Smooth muscle cell (in vitro differentiated cells): Measurements from ENCODE around the gene SLAIN2. TPM values are rescaled to one million over a fixed set of nuclear protein-coding genes. Genes with fewer than 3 reads are reported as not detected.

Experiments used
- DNase-seq: peaks from one replicate; lab custom pipeline; 2025; ENCODE audit not compliant: unreplicated experiment; lab: John Stamatoyannopoulos, UW
- H2AFZ ChIP-seq: fragments of 200-600 bp; sonication (generic); 2 replicates; pipeline ENCODE4 v1.6.0; 2016; ENCODE audit warnings: antibody characterized with exemption, low read depth, mild to moderate bottlenecking
- H3F3A ChIP-seq: fragments of 200-600 bp; sonication (generic); 2 replicates; pipeline ENCODE4 v1.6.0; 2017; ENCODE audit warnings: antibody characterized with exemption, low read depth
- H3K27ac ChIP-seq: fragments of 200-600 bp; sonication (generic); 2 replicates; pipeline ENCODE4 v1.5.1; 2016; ENCODE audit warnings: low read depth, mild to moderate bottlenecking
- H3K27me3 ChIP-seq: fragments of 200-600 bp; sonication (generic); 2 replicates; pipeline ENCODE4 v1.6.1; 2016; ENCODE audit warnings: low read depth, mild to moderate bottlenecking
- H3K36me3 ChIP-seq: fragments of 200-600 bp; sonication (generic); 2 replicates; pipeline ENCODE4 v1.5.1; 2016; ENCODE audit warnings: low read depth
- H3K4me1 ChIP-seq: fragments of 200-600 bp; sonication (generic); 2 replicates; pipeline ENCODE4 v1.5.1; 2016; ENCODE audit warnings: low read depth
- H3K4me2 ChIP-seq: fragments of 200-600 bp; sonication (generic); 2 replicates; pipeline ENCODE4 v1.6.0; 2016; ENCODE audit warnings: mild to moderate bottlenecking
- H3K4me3 ChIP-seq: fragments of 200-600 bp; sonication (generic); 2 replicates; pipeline ENCODE4 v1.5.1; 2016; ENCODE audit warnings: mild to moderate bottlenecking
- H3K79me2 ChIP-seq: fragments of 200-600 bp; sonication (generic); 2 replicates; pipeline ENCODE4 v1.6.0; 2016; ENCODE audit warnings: low read depth, mild to moderate bottlenecking
- H3K9ac ChIP-seq: fragments of 200-600 bp; sonication (generic); 2 replicates; pipeline ENCODE4 v1.6.0; 2016; ENCODE audit warnings: low read depth
- H3K9me3 ChIP-seq: fragments of 200-600 bp; sonication (generic); replicated peaks from 2 replicates; pipeline ENCODE4 v1.5.1; 2016; ENCODE audit warnings: low read depth
- H4K20me1 ChIP-seq: fragments of 200-600 bp; sonication (generic); 2 replicates; pipeline ENCODE4 v1.6.0; 2016; ENCODE audit warnings: low read depth
- WGBS: methylation state at CpG from one replicate; pipeline ENCODE4 v1.1.7; 2016; ENCODE audit warnings: low lambda C conversion rate; 5-methylcytosine and 5-hydroxymethylcytosine counted together
- polyA plus RNA-seq: library from polyadenylated mRNA; unstranded; fragments of >200 nt; fragmentation: Nextera tagmentation; extraction: Ambion mirVana; gene quantifications from 2 replicates; pipeline ENCODE4 v1.2.1, GENCODE V29; 2016
- total RNA-seq: library from RNA; depleted of rRNA; stranded (reverse); fragments of >200 nt; gene quantifications from 2 replicates; pipeline ENCODE4 v1.2.3, GENCODE V29; 2014
- TF ChIP-seq, protein P1 (sequence below): fragments of 200-600 bp; sonication (generic); IDR thresholded peaks from 2 replicates; pipeline ENCODE4 v1.5.1; 2017; ENCODE audit warnings: borderline replicate concordance, mild to moderate bottlenecking, antibody characterized with exemption; ENCODE audit not compliant: insufficient read depth, poor library complexity, severe bottlenecking

SLAIN2 gene
- total and polyA plus RNA-seq, 2 experiments from 2014 or later: 46.4 to 143 TPM

DNA sequence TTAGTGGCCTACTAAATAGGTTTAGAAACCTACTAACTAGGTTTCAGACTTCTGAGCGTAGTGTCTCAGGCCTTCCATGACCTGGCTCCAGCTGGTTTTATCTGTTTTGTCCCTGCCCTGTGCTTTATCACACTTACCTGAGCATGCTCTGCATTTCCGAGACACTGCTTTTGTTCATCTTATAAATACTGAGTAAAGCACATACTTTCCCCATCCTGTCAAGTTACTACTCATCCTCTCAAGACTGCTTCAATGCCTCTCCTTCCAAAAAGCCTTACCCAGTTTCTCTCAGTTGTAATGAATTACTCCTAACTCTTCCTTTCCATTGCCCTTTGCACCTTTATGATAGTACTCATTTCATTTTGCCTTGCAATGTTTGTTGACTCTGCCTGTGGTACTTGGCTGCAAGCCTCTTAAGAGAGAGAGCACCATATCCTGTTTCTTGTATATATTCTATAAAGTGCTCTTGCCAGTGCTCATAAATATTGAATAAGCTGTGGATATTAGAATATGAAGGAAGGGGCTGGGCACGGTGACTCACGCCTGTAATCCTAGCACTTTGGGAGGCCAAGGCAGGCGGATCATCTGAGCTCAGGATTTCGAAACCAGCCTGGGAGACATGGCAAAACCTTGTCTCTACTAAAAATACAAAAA, 34.4 kb downstream of the SLAIN2 start:
- Histone ChIP-seq H4K20me1 (peaks cover 89% of the 10 kb centered on the region), H3K27ac (peak overlapping the region; percentile 80), H3K9ac (no peak overlapping the region), H3K27me3 (no peaks in the 10 kb centered on the region), H3K36me3 (peaks cover 7% of the 10 kb centered on the region), H3K4me3 (no peak overlapping the region), H3K4me1 (peaks cover 18% of the 10 kb centered on the region), H3K9me3 (no peaks in the 10 kb centered on the region), H3K79me2 (peaks cover 84% of the 10 kb centered on the region), H3F3A (peaks cover 19% of the 10 kb centered on the region), H2AFZ (no peak overlapping the region), H3K4me2 (peak overlapping the region; percentile 60)
- TF ChIP-seq, protein P1, sequence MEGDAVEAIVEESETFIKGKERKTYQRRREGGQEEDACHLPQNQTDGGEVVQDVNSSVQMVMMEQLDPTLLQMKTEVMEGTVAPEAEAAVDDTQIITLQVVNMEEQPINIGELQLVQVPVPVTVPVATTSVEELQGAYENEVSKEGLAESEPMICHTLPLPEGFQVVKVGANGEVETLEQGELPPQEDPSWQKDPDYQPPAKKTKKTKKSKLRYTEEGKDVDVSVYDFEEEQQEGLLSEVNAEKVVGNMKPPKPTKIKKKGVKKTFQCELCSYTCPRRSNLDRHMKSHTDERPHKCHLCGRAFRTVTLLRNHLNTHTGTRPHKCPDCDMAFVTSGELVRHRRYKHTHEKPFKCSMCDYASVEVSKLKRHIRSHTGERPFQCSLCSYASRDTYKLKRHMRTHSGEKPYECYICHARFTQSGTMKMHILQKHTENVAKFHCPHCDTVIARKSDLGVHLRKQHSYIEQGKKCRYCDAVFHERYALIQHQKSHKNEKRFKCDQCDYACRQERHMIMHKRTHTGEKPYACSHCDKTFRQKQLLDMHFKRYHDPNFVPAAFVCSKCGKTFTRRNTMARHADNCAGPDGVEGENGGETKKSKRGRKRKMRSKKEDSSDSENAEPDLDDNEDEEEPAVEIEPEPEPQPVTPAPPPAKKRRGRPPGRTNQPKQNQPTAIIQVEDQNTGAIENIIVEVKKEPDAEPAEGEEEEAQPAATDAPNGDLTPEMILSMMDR: no peak
- WGBS: 34% methylated on average over 6 of the region's 6 CpGs
- DNase-seq: peak; percentile 1

GRCh38 chr4:48379587-48380180, 38.4 kb downstream of the SLAIN2 start:
- peaks cover 21% of the 10 kb centered on the region for H3K4me1 ChIP-seq
- H3K9ac ChIP-seq: no peak overlapping the region
- no peak overlapping the region for H2AFZ ChIP-seq
- no peak overlapping the region for H3K4me3 ChIP-seq
- peaks cover 69% of the 10 kb centered on the region for H3K79me2 ChIP-seq
- WGBS: 94% methylated on average over 1 of the region's 1 CpG
- no peak for DNase-seq
- no peaks in the 10 kb centered on the region for H3K27me3 ChIP-seq
- H3K4me2 ChIP-seq: no peak overlapping the region
- H3K27ac ChIP-seq: no peak overlapping the region
- TF ChIP-seq, protein P1: no peak
- H3F3A ChIP-seq: peaks cover 13% of the 10 kb centered on the region
- no peaks in the 10 kb centered on the region for H3K9me3 ChIP-seq
- H4K20me1 ChIP-seq: peaks cover 75% of the 10 kb centered on the region
- H3K36me3 ChIP-seq: peaks cover 28% of the 10 kb centered on the region

GRCh38 chr4:48380583-48381167, 39.3 kb downstream of the SLAIN2 start:
- H3K4me1 ChIP-seq: peaks cover 17% of the 10 kb centered on the region
- H3K79me2 ChIP-seq: peaks cover 70% of the 10 kb centered on the region
- no peak overlapping the region for H2AFZ ChIP-seq
- no peaks in the 10 kb centered on the region for H3K9me3 ChIP-seq
- DNase-seq: no peak
- peaks cover 71% of the 10 kb centered on the region for H4K20me1 ChIP-seq
- TF ChIP-seq, protein P1: no peak
- H3K4me3 ChIP-seq: no peak overlapping the region
- WGBS: 60% methylated on average over 1 of the region's 1 CpG
- H3F3A ChIP-seq: peaks cover 3% of the 10 kb centered on the region
- peak overlapping the region; percentile 30 for H3K27ac ChIP-seq
- no peak overlapping the region for H3K4me2 ChIP-seq
- no peaks in the 10 kb centered on the region for H3K27me3 ChIP-seq
- no peak overlapping the region for H3K9ac ChIP-seq
- H3K36me3 ChIP-seq: peaks cover 38% of the 10 kb centered on the region
